Measurements from ENCODE around the gene F10.

The F10 gene

GRCh38 chr13:113140677-113141600, 18.3 kb downstream of the F10 start:
- Histone ChIP-seq H3K4me3 (ENCODE audit: insufficient read depth, low read length, poor library complexity, severe bottlenecking) (no peak overlapping the region), H3F3A (ENCODE audit: insufficient read depth) (no peaks in the 10 kb centered on the region), H3K9me2 (replicated peaks; ENCODE audit: insufficient read depth, low read length) (no peaks in the 10 kb centered on the region), H3K79me2 (ENCODE audit: insufficient read depth, low read length) (no peaks in the 10 kb centered on the region), H3K9me3 (ENCODE audit: insufficient read depth, low read length) (no peaks in the 10 kb centered on the region), H3K27me3 (ENCODE audit: low read length) (no peaks in the 10 kb centered on the region), H4K20me1 (ENCODE audit: low read depth, low read length) (no peaks in the 10 kb centered on the region), H3K36me3 (ENCODE audit: low read length) (no peaks in the 10 kb centered on the region), H3K9ac (ENCODE audit: low read length) (no peak overlapping the region), H3K4me2 (ENCODE audit: low read depth, low read length, poor library complexity, severe bottlenecking) (no peak overlapping the region), H3K27ac (ENCODE audit: low read depth, low read length) (no peak overlapping the region), H2AFZ (ENCODE audit: low read depth, low read length, severe bottlenecking) (no peak overlapping the region)
- no peak for TF ChIP-seq CTCF (IDR thresholded peaks at IDR 0.05; ENCODE audit: insufficient read depth, low read length, poor library complexity, severe bottlenecking)
- no peak for TF ChIP-seq EZH2phosphoT487 (conservative IDR thresholded peaks at IDR 0.05; ENCODE audit: low read length)

- Histone ChIP-seq H3K4me3 (ENCODE audit: insufficient read depth, low read length, poor library complexity, severe bottlenecking) (no peak overlapping the region), H3K27me3 (ENCODE audit: low read length) (no peaks in the 10 kb centered on the region), H4K20me1 (ENCODE audit: low read depth, low read length) (no peaks in the 10 kb centered on the region), H3K9me3 (ENCODE audit: insufficient read depth, low read length) (no peaks in the 10 kb centered on the region), H3K79me2 (ENCODE audit: insufficient read depth, low read length) (no peaks in the 10 kb centered on the region), H3K4me2 (ENCODE audit: low read depth, low read length, poor library complexity, severe bottlenecking) (no peak overlapping the region), H3K9ac (ENCODE audit: low read length) (no peak overlapping the region), H3K27ac (ENCODE audit: low read depth, low read length) (no peak overlapping the region), H2AFZ (ENCODE audit: low read depth, low read length, severe bottlenecking) (no peak overlapping the region), H3K9me2 (replicated peaks; ENCODE audit: insufficient read depth, low read length) (no peaks in the 10 kb centered on the region), H3K36me3 (ENCODE audit: low read length) (no peaks in the 10 kb centered on the region), H3F3A (ENCODE audit: insufficient read depth) (no peaks in the 10 kb centered on the region)
- no peak for TF ChIP-seq EZH2phosphoT487 (conservative IDR thresholded peaks at IDR 0.05; ENCODE audit: low read length)
- no peak for TF ChIP-seq CTCF (IDR thresholded peaks at IDR 0.05; ENCODE audit: insufficient read depth, low read length, poor library complexity, severe bottlenecking)
Observed at GRCh38 chr13:113141601-113141970, 19.0 kb downstream of the F10 start.

GRCh38 chr13:113142876-113143275, 20.3 kb downstream of the F10 start:
- TF ChIP-seq CTCF (IDR thresholded peaks at IDR 0.05; ENCODE audit: insufficient read depth, low read length, poor library complexity, severe bottlenecking), result no peak
- no peak for TF ChIP-seq EZH2phosphoT487 (conservative IDR thresholded peaks at IDR 0.05; ENCODE audit: low read length)
- Histone ChIP-seq H3F3A (ENCODE audit: insufficient read depth) (no peaks in the 10 kb centered on the region), H3K9me3 (ENCODE audit: insufficient read depth, low read length) (no peaks in the 10 kb centered on the region), H3K79me2 (ENCODE audit: insufficient read depth, low read length) (no peaks in the 10 kb centered on the region), H3K9me2 (replicated peaks; ENCODE audit: insufficient read depth, low read length) (no peaks in the 10 kb centered on the region), H3K4me3 (ENCODE audit: insufficient read depth, low read length, poor library complexity, severe bottlenecking) (no peak overlapping the region), H3K27me3 (ENCODE audit: low read length) (no peaks in the 10 kb centered on the region), H2AFZ (ENCODE audit: low read depth, low read length, severe bottlenecking) (no peak overlapping the region), H4K20me1 (ENCODE audit: low read depth, low read length) (no peaks in the 10 kb centered on the region), H3K27ac (ENCODE audit: low read depth, low read length) (no peak overlapping the region), H3K9ac (ENCODE audit: low read length) (no peak overlapping the region), H3K4me2 (ENCODE audit: low read depth, low read length, poor library complexity, severe bottlenecking) (no peak overlapping the region), H3K36me3 (ENCODE audit: low read length) (no peaks in the 10 kb centered on the region)
